Upper lobe of left lung (tissue), 4 donors: ENCODE results near the gene OR52N2.

Experiments
- EP300 ChIP-seq, 4 donors: sonication (generic); formaldehyde crosslinking; IDR thresholded peaks; one replicate each; pipeline ENCODE4 v1.5.1; 2017; ENCODE audit warnings: antibody characterized with exemption in 4 of 4, control low read depth in 2 of 4
- POLR2A ChIP-seq, 4 donors: fragments of 450-650 bp; IDR thresholded peaks; one replicate each; pipeline ENCODE4 v1.5.1; 2016 to 2017; ENCODE audit warnings: antibody characterized with exemption in 4 of 4, mild to moderate bottlenecking in 2 of 4
- POLR2AphosphoS5 ChIP-seq, 2 donors: sonication (generic); formaldehyde crosslinking; IDR thresholded peaks; one replicate each; pipeline ENCODE4 v1.5.1; 2017; ENCODE audit warnings: antibody characterized with exemption in 2 of 2
- TF ChIP-seq, protein P1 (sequence below), 6 experiments: fragments of 450-650 bp in 4 of 6; fragments of 200-600 bp in 2 of 6; sonication (generic) in 2 of 6; IDR thresholded peaks; one replicate each; pipeline ENCODE4 v1.5.1; 2016 to 2019; ENCODE audit warnings: antibody characterized with exemption in 6 of 6

DNA sequence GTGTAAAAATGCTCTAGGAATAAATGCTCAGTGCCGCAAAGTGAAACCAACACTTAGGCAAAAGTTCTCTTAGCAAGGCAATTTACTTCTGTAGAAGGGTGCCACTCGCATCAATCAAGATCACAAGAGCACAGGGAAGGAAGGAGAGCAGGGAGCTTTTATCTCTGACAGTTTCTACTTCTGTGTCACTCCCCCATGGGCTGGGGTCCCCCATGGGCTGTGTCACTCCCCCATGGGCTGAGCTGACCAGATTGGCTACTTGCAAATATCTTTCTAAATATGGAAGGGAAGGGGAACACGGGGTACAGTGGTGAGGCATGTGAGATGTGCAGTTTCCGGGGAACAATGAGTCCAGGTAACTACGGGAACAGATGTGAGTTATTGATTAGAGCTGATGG is 397 bp downstream of the OR52N2 start:
- TF ChIP-seq, protein P1, sequence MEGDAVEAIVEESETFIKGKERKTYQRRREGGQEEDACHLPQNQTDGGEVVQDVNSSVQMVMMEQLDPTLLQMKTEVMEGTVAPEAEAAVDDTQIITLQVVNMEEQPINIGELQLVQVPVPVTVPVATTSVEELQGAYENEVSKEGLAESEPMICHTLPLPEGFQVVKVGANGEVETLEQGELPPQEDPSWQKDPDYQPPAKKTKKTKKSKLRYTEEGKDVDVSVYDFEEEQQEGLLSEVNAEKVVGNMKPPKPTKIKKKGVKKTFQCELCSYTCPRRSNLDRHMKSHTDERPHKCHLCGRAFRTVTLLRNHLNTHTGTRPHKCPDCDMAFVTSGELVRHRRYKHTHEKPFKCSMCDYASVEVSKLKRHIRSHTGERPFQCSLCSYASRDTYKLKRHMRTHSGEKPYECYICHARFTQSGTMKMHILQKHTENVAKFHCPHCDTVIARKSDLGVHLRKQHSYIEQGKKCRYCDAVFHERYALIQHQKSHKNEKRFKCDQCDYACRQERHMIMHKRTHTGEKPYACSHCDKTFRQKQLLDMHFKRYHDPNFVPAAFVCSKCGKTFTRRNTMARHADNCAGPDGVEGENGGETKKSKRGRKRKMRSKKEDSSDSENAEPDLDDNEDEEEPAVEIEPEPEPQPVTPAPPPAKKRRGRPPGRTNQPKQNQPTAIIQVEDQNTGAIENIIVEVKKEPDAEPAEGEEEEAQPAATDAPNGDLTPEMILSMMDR (IDR thresholded peaks at IDR 0.05): no peak
- TF ChIP-seq POLR2AphosphoS5 (IDR thresholded peaks at IDR 0.05) (no peak), POLR2A (IDR thresholded peaks at IDR 0.05) (no peak), EP300 (IDR thresholded peaks at IDR 0.05) (no peak)
